Choroid plexus epithelial cell (primary cell): ENCODE data around the gene LRRC34.

Source experiments
- DNase-seq: peaks from one replicate; pipeline ENCODE4 v3.0.0-alpha.2; 2010; ENCODE audit warnings: low read depth
- H3K4me3 ChIP-seq: 2 replicates; pipeline ENCODE4 v1.5.1; 2011; ENCODE audit warnings: low read depth, mild to moderate bottlenecking, control low read depth, low read length, moderate library complexity
- TF ChIP-seq, protein P1 (sequence below): conservative IDR thresholded peaks from 2 replicates; pipeline ENCODE4 v1.5.1; 2011; ENCODE audit warnings: low read depth, mild to moderate bottlenecking, control low read depth, inconsistent platforms, low read length, moderate library complexity

LRRC34 gene, protein sequence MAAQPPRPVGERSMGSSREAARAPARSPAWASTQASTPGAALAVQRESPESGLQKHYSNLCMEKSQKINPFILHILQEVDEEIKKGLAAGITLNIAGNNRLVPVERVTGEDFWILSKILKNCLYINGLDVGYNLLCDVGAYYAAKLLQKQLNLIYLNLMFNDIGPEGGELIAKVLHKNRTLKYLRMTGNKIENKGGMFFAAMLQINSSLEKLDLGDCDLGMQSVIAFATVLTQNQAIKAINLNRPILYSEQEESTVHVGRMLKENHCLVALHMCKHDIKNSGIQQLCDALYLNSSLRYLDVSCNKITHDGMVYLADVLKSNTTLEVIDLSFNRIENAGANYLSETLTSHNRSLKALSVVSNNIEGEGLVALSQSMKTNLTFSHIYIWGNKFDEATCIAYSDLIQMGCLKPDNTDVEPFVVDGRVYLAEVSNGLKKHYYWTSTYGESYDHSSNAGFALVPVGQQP

DNA sequence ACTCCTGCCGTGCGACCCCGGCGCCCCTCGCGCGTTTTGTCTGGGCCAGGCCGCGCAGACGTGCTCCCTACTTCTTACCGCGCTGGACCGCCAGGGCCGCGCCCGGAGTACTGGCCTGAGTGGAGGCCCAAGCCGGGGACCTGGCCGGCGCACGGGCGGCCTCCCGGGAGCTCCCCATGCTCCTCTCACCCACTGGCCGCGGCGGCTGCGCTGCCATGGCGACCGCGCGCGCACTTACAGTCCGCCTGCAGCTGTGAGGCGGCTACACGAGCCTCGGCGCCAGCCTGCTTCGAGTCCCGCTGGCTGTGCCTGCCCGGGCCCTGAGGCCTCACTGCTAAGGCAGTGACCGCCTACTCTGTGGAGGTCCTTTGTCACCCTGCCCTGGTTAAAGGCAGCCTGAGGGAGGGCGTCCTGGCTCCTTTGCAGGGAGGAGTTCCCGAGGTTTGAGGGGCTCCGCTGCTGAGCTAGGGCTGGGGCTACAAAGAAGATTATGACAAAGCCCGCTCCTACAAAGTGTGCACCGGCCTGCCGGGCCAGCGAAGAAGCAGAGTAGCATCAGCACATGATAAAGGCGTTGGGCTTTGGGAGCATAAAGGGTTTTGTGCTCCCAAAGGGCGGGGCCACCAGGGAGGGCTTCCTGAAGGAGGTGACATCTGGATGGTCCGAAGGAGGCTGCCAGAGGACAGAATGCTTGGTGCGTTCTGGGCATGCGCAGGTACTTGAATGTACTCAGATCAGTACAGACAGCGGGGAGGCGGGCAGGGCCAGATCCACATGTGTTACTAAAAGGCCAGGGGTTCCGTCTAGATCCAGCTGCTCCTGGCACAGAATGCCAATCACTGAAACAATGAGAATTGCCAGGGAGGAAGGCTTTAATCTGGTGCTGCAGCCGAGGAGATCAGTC is at the start of gene LRRC34, which contains the start of gene LRRIQ4:
Gene LRRC34 (minus strand): TSS at position 573 of the 904 bp plus-strand sequence. CDS start 356 bp downstream, at position 217.
Gene LRRIQ4 (plus strand): TSS at position 539 of the 904 bp plus-strand sequence. CDS start 9,052 bp downstream, outside the sequence.
- TF ChIP-seq, protein P1, sequence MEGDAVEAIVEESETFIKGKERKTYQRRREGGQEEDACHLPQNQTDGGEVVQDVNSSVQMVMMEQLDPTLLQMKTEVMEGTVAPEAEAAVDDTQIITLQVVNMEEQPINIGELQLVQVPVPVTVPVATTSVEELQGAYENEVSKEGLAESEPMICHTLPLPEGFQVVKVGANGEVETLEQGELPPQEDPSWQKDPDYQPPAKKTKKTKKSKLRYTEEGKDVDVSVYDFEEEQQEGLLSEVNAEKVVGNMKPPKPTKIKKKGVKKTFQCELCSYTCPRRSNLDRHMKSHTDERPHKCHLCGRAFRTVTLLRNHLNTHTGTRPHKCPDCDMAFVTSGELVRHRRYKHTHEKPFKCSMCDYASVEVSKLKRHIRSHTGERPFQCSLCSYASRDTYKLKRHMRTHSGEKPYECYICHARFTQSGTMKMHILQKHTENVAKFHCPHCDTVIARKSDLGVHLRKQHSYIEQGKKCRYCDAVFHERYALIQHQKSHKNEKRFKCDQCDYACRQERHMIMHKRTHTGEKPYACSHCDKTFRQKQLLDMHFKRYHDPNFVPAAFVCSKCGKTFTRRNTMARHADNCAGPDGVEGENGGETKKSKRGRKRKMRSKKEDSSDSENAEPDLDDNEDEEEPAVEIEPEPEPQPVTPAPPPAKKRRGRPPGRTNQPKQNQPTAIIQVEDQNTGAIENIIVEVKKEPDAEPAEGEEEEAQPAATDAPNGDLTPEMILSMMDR, result no peak

DNA sequence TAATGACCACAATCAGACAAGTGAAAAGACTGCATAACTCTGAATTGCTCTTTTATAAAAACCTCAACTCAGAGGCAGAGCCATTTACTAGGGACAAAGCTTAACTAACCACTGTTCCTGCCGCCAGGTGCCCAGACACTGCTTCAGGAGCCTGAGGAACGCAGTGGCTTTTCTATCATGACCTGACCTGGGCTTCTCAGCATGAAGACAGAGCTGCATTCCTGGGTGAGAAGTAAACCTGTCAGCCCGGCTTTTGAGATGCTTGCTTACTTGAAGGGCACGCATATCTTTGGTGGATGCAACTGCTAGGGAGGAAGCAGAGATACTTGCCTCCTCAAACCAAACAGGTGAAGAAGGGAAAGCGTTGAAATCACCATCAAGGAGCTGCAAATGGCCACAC is 49.2 kb upstream of the LRRC34 start:
- DNase-seq, result no peak
- TF ChIP-seq, protein P1, result no peak

More for the DNA sequence above, at the start of gene LRRC34, which contains the start of gene LRRIQ4:
- H3K4me3 ChIP-seq, result peak within 1 kb of the TSS; percentile 67
- DNase-seq, result peak; percentile 89

DNA sequence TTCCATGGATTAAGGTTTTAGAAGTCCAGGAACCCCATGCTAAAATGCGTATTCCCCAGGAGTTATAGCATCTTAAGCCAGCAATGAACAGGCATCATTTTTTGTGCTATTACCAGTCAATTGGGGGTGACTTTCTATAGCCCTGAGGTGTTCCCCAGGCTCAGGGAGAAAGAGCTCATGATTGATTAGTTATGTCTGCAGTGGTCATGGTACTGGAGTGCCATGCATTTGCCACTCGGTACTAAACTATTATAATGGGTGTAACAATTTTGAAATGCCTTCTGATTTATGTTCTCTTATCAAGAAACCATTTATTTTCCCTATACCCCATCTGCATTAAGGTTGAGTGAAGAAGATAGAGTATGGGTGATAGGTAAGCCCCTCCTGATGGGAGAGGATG is 45.1 kb upstream of the LRRC34 start:
- TF ChIP-seq, protein P1, result no peak
- no peak overlapping the region for H3K4me3 ChIP-seq
- no peak for DNase-seq

More for the DNA sequence above, 49.2 kb upstream of the LRRC34 start:
- no peak overlapping the region for H3K4me3 ChIP-seq

DNA sequence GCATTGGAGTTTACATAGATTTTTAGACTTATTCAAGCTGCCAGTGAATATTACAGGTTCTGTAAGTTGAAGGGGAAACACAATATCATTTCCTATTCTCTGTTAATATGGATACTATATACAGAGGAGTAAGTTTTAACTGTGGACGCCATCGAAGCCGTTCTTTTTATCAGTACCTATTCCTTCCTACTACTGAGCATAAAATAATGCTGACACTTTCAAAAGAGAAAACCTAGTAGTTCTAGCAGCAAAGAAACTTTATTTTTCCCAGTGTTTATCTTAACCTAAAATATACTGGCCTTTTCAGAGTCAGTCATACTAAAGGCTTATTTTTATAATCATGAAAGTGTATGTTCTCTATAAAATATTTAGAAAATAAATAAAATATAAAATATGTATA is 42.8 kb upstream of the LRRC34 start:
- no peak for DNase-seq
- no peak overlapping the region for H3K4me3 ChIP-seq
- TF ChIP-seq, protein P1, result no peak

DNA sequence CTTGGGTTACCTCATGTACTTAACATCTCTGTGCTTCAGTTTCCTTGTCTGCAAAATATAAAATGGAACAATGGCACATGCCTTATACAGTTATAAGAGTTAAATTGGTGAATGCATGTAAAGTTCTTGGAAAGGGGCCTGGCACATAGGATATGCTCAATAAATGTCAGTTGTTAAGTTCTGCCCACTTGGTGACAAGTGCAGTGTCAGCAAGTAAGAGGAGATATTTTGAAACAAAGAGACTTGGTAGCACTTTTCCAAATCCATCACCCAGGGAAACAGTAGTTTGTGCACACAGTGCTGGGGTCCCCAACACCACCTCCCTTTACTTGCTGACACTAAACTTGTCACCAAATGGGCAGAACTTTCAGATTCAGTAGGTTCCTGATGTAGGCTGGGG is 37.9 kb upstream of the LRRC34 start:
- TF ChIP-seq, protein P1, result no peak
- DNase-seq, result no peak
- no peak overlapping the region for H3K4me3 ChIP-seq

DNA sequence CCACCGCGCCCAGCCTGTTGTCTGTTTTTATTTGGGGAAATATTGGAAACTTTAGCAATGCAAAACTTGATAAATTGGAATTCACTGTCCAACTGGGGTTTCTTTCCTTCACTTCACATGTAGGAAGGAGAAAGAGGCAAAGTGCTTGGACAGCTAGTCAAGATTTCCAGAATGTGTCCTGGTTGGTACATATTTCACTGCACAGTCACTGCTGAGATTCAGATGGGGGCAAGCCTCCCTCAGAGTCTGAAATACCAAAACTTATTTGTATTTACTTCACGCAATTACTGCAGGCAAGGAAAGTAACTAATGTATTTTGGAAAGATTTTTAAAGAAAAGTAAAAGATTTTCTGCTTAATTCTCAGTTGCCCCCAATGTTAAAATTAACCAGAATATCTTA is 36.0 kb upstream of the LRRC34 start:
- TF ChIP-seq, protein P1, result no peak
- DNase-seq, result no peak

More for the DNA sequence above, 36.0 kb upstream of the LRRC34 start:
- no peak overlapping the region for H3K4me3 ChIP-seq
